GM18505 (cell line): ENCODE results near the gene MEGF9.

Experiments
- ATAC-seq: cut with Tn5 transposase; IDR thresholded peaks from one replicate; pipeline ENCODE4 v1.9.1; 2021; ENCODE audit not compliant: unreplicated experiment
- POLR2A ChIP-seq: IDR thresholded peaks from 4 replicates; pipeline ENCODE4 v1.6.1; 2011; ENCODE audit warnings: borderline replicate concordance; ENCODE audit not compliant: insufficient read depth, insufficient read length; ENCODE audit errors: extremely low read depth

The MEGF9 gene

GRCh38 chr9:120708526-120709224, 5.6 kb downstream of the MEGF9 start:
- ATAC-seq: no peak
- TF ChIP-seq POLR2A: no peak

GRCh38 chr9:120707170-120707569, 7.1 kb downstream of the MEGF9 start:
- no peak for TF ChIP-seq POLR2A
- ATAC-seq: no peak

GRCh38 chr9:120705174-120705573, 9.1 kb downstream of the MEGF9 start:
- TF ChIP-seq POLR2A: no peak
- no peak for ATAC-seq

- TF ChIP-seq POLR2A: no peak
- no peak for ATAC-seq
These were observed 12.2 kb downstream of the MEGF9 start for GRCh38 chr9:120702075-120702474.

GRCh38 chr9:120701248-120701647, 13.0 kb downstream of the MEGF9 start:
- no peak for ATAC-seq
- TF ChIP-seq POLR2A: no peak

- TF ChIP-seq POLR2A: no peak
These were observed 15.5 kb downstream of the MEGF9 start for GRCh38 chr9:120698766-120699165.

GRCh38 chr9:120697448-120697847, 16.8 kb downstream of the MEGF9 start:
- no peak for ATAC-seq
- TF ChIP-seq POLR2A: no peak

More at GRCh38 chr9:120698766-120699165, 15.5 kb downstream of the MEGF9 start:
- no peak for ATAC-seq

GRCh38 chr9:120696551-120697230, 17.6 kb downstream of the MEGF9 start:
- no peak for ATAC-seq
- TF ChIP-seq POLR2A: no peak

- ATAC-seq: no peak
These were observed 19.7 kb downstream of the MEGF9 start for GRCh38 chr9:120694559-120694958.

GRCh38 chr9:120693700-120694008, 20.6 kb downstream of the MEGF9 start:
- no peak for ATAC-seq
- TF ChIP-seq POLR2A: no peak

More at GRCh38 chr9:120694559-120694958, 19.7 kb downstream of the MEGF9 start:
- TF ChIP-seq POLR2A: no peak

GRCh38 chr9:120692901-120693699, 21.2 kb downstream of the MEGF9 start:
- ATAC-seq: no peak
- no peak for TF ChIP-seq POLR2A

- no peak for TF ChIP-seq POLR2A
- ATAC-seq: no peak
These were observed 23.9 kb downstream of the MEGF9 start for GRCh38 chr9:120690372-120690771.

- no peak for ATAC-seq
- no peak for TF ChIP-seq POLR2A
These were observed 24.4 kb downstream of the MEGF9 start for GRCh38 chr9:120689860-120690259.
